ENCODE results near the gene NOS2.

Gene NOS2

GRCh38 chr17:27809555-27809954, 9.2 kb upstream of the NOS2 start:
- no peaks in the 10 kb centered on the region for H3K9me3 Mint-ChIP-seq
- H3K4me1 Mint-ChIP-seq: peaks cover 43 to 53% of the 10 kb centered on the region in 2 donors
- DNase-seq (no peak), ATAC-seq (replicated peaks) (no peak)
- H3K36me3 Mint-ChIP-seq: no peaks in the 10 kb centered on the region
- H3K4me3 Mint-ChIP-seq: peak overlapping the region in 1 of 2 donors; percentile 47
- no peak overlapping the region for H3K27ac Mint-ChIP-seq
- peaks cover 3 to 6% of the 10 kb centered on the region in 2 donors for H3K27me3 Mint-ChIP-seq

GRCh38 chr17:27808628-27809027, 8.3 kb upstream of the NOS2 start:
- peak in 1 of 2 donors; percentile 27 for ATAC-seq (replicated peaks)
- peak overlapping the region; percentile 87 for H3K27ac Mint-ChIP-seq

GRCh38 chr17:27807567-27808470, 7.5 kb upstream of the NOS2 start:
- Mint-ChIP-seq H3K4me1 (peaks cover 43 to 53% of the 10 kb centered on the region in 2 donors), H3K27me3 (no peaks in the 10 kb centered on the region), H3K27ac (peak overlapping the region; percentile 87), H3K36me3 (no peaks in the 10 kb centered on the region), H3K4me3 (peak overlapping the region; percentile 66 to 77), H3K9me3 (no peaks in the 10 kb centered on the region)
- ATAC-seq (replicated peaks) (peak; percentile 81 to 83), DNase-seq (peak; percentile 54)

More at GRCh38 chr17:27808628-27809027, 8.3 kb upstream of the NOS2 start:
- H3K36me3 Mint-ChIP-seq: no peaks in the 10 kb centered on the region
- peak overlapping the region; percentile 66 to 77 for H3K4me3 Mint-ChIP-seq
- DNase-seq: no peak
- H3K9me3 Mint-ChIP-seq: no peaks in the 10 kb centered on the region
- H3K4me1 Mint-ChIP-seq: peaks cover 43 to 53% of the 10 kb centered on the region in 2 donors
- peaks cover 0 to 6% of the 10 kb centered on the region in 2 donors for H3K27me3 Mint-ChIP-seq

- H3K27me3 Mint-ChIP-seq: no peaks in the 10 kb centered on the region
- peak; percentile 74 to 82 for ATAC-seq (replicated peaks)
- no peaks in the 10 kb centered on the region for H3K9me3 Mint-ChIP-seq
- H3K4me1 Mint-ChIP-seq: peaks cover 41 to 53% of the 10 kb centered on the region in 2 donors
- H3K36me3 Mint-ChIP-seq: no peaks in the 10 kb centered on the region
- H3K27ac Mint-ChIP-seq: peak overlapping the region; percentile 93
- peak overlapping the region; percentile 79 to 80 for H3K4me3 Mint-ChIP-seq
- peak; percentile 62 for DNase-seq
Observed at GRCh38 chr17:27805520-27806146, 5.3 kb upstream of the NOS2 start.

- peaks cover 27 to 39% of the 10 kb centered on the region in 2 donors for H3K4me1 Mint-ChIP-seq
- no peaks in the 10 kb centered on the region for H3K36me3 Mint-ChIP-seq
- ATAC-seq (replicated peaks) (no peak), DNase-seq (no peak)
- H3K27ac Mint-ChIP-seq: no peak overlapping the region
- H3K27me3 Mint-ChIP-seq: peaks cover 4 to 7% of the 10 kb centered on the region in 2 donors
- H3K9me3 Mint-ChIP-seq: no peaks in the 10 kb centered on the region
- no peak overlapping the region for H3K4me3 Mint-ChIP-seq
Observed at GRCh38 chr17:27804113-27804512, 3.8 kb upstream of the NOS2 start.

- DNase-seq: no peak
- H3K36me3 Mint-ChIP-seq: no peaks in the 10 kb centered on the region
- peaks cover 7 to 10% of the 10 kb centered on the region in 2 donors for H3K27me3 Mint-ChIP-seq
- peaks cover 20 to 29% of the 10 kb centered on the region in 2 donors for H3K4me1 Mint-ChIP-seq
- H3K9me3 Mint-ChIP-seq: no peaks in the 10 kb centered on the region
- no peak overlapping the region for H3K4me3 Mint-ChIP-seq
- no peak overlapping the region for H3K27ac Mint-ChIP-seq
- ATAC-seq (replicated peaks): no peak
Observed at GRCh38 chr17:27802962-27803680, 2.8 kb upstream of the NOS2 start.

GRCh38 chr17:27802033-27802432, 1.7 kb upstream of the NOS2 start:
- H3K36me3 Mint-ChIP-seq: no peaks in the 10 kb centered on the region
- no peak overlapping the region for H3K27ac Mint-ChIP-seq
- no peak overlapping the region for H3K4me3 Mint-ChIP-seq
- H3K9me3 Mint-ChIP-seq: no peaks in the 10 kb centered on the region
- peaks cover 13 to 22% of the 10 kb centered on the region in 2 donors for H3K4me1 Mint-ChIP-seq
- no peak for DNase-seq
- no peak for ATAC-seq (replicated peaks)
- H3K27me3 Mint-ChIP-seq: peaks cover 13 to 15% of the 10 kb centered on the region in 2 donors

- no peak overlapping the region for H3K27ac Mint-ChIP-seq
- H3K36me3 Mint-ChIP-seq: no peaks in the 10 kb centered on the region
- H3K9me3 Mint-ChIP-seq: no peaks in the 10 kb centered on the region
- H3K4me1 Mint-ChIP-seq: peaks cover 4 to 7% of the 10 kb centered on the region in 2 donors
- no peak overlapping the region for H3K4me3 Mint-ChIP-seq
- ATAC-seq (replicated peaks) (no peak), DNase-seq (no peak)
- H3K27me3 Mint-ChIP-seq: peaks cover 43 to 48% of the 10 kb centered on the region in 2 donors
Observed at GRCh38 chr17:27798376-27798775, 2.0 kb downstream of the NOS2 start.

GRCh38 chr17:27797390-27798091, 2.8 kb downstream of the NOS2 start:
- Mint-ChIP-seq H3K4me1 (peaks cover 4 to 7% of the 10 kb centered on the region in 2 donors), H3K27ac (peak overlapping the region; percentile 0), H3K36me3 (no peaks in the 10 kb centered on the region), H3K27me3 (peaks cover 43 to 51% of the 10 kb centered on the region in 2 donors), H3K9me3 (no peaks in the 10 kb centered on the region), H3K4me3 (no peak overlapping the region)
- DNase-seq (no peak), ATAC-seq (replicated peaks) (no peak)

GRCh38 chr17:27793906-27794569, 6.3 kb downstream of the NOS2 start:
- no peak for ATAC-seq (replicated peaks)
- no peak for DNase-seq
- H3K36me3 Mint-ChIP-seq: no peaks in the 10 kb centered on the region
- H3K4me1 Mint-ChIP-seq: peaks cover 4 to 7% of the 10 kb centered on the region in 2 donors
- peaks cover 56 to 62% of the 10 kb centered on the region in 2 donors for H3K27me3 Mint-ChIP-seq
- H3K4me3 Mint-ChIP-seq: peak overlapping the region; percentile 63 to 71
- no peak overlapping the region for H3K27ac Mint-ChIP-seq
- H3K9me3 Mint-ChIP-seq: no peaks in the 10 kb centered on the region

- peak overlapping the region; percentile 63 to 71 for H3K4me3 Mint-ChIP-seq
- H3K36me3 Mint-ChIP-seq: no peaks in the 10 kb centered on the region
- peaks cover 52 to 69% of the 10 kb centered on the region in 2 donors for H3K27me3 Mint-ChIP-seq
- H3K9me3 Mint-ChIP-seq: no peaks in the 10 kb centered on the region
- peaks cover 4 to 7% of the 10 kb centered on the region in 2 donors for H3K4me1 Mint-ChIP-seq
- ATAC-seq (replicated peaks): peak; percentile 60 to 61
- DNase-seq: no peak
- H3K27ac Mint-ChIP-seq: no peak overlapping the region
Observed at GRCh38 chr17:27793168-27793905, 7.0 kb downstream of the NOS2 start.

- no peak overlapping the region for H3K27ac Mint-ChIP-seq
- DNase-seq: no peak
- peaks cover 4 to 7% of the 10 kb centered on the region in 2 donors for H3K4me1 Mint-ChIP-seq
- no peak overlapping the region for H3K4me3 Mint-ChIP-seq
- H3K9me3 Mint-ChIP-seq: no peaks in the 10 kb centered on the region
- ATAC-seq (replicated peaks): no peak
- H3K36me3 Mint-ChIP-seq: no peaks in the 10 kb centered on the region
- peaks cover 47 to 73% of the 10 kb centered on the region in 2 donors for H3K27me3 Mint-ChIP-seq
Observed at GRCh38 chr17:27792095-27792494, 8.2 kb downstream of the NOS2 start.

- Mint-ChIP-seq H3K27me3 (peaks cover 19 to 44% of the 10 kb centered on the region in 2 donors), H3K27ac (no peak overlapping the region), H3K9me3 (no peaks in the 10 kb centered on the region), H3K4me3 (no peak overlapping the region), H3K4me1 (peaks cover 3% of the 10 kb centered on the region in 2 donors), H3K36me3 (no peaks in the 10 kb centered on the region)
- no peak for ATAC-seq (replicated peaks)
- DNase-seq: no peak
Observed at GRCh38 chr17:27788919-27789318, 11.4 kb downstream of the NOS2 start.

Data from stimulated activated naive B cell treated with anti-CD40 and anti-IgM and Interleukin-4, amounts not matched to agents 10 μg/mL and 1 μg/mL and 100 μg/mL, for 72 hours (primary cell).